ENCODE results near the gene MOK.
"Not testable (repeated sequence)": the region's sequence is repeated elsewhere in the genome, so short reads cannot be mapped to it uniquely, and the experiment has no call there.

The MOK gene

GRCh38 chr14:102249041-102249440, 55.9 kb downstream of the MOK start:
- DNase-seq, result no peak

DNA sequence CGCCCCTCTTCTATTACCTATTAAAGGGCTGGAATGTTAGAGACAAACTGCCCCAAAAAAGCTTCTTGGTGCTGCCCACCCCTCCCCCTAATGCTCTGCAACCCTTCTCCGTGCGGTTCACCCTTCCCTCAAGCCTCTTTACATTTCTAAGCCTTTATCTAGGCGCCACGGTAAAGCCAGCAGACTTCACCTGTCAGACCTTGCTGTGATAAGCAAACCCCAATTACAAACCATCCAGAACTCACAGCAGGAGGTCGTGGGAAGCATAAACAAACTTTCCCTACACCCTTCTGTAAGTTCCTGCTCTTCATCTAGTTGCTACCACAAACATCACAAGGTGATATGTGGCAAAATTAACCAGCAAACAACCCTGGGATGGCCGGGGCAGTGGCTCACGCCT, 56.8 kb downstream of the MOK start:
- no peak for DNase-seq

GRCh38 chr14:102246071-102246470, 58.9 kb downstream of the MOK start:
- DNase-seq, result no peak

DNA sequence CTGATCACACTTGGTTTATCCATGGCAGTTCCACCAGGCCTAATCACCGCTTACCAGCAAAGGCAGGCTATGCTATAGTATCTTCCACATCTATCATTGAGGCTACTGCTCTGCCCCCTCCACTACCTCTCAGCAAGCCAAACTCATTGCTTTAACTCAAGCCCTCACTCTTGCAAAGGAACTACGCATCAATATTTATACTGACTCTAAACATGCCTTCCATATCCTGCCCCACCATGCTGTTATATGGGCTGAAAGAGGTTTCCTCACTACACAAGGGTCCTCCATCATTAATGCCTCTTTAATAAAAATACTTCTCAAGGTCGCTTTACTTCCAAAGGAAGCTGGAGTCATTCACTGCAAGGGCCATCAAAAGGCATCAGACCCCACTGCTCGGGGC, 61.2 kb downstream of the MOK start:
- DNase-seq, result not testable (repeated sequence)

- DNase-seq, result no peak
Measured at GRCh38 chr14:102241147-102241546, 63.8 kb downstream of the MOK start.

- DNase-seq, result not testable (repeated sequence)
Measured at GRCh38 chr14:102240481-102240880, 64.5 kb downstream of the MOK start.

DNA sequence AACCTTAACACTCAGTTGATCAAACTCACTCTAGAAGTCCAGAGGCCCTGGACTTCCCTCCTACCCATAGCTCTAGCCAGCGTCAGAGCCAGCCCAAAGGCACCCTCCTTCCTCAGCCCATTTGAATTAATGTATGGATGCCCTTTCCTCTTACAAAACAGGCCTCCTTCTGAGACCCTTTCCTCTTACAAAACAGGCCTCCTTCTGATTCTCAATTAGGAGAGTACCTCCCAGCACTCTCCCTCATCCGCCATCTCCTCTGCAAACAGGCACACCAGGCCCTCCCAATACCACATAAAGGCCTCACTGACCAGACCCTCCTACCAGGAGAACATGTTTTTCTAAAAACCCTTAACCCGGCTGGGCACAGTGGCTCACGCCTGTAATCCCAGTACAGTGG, 65.7 kb downstream of the MOK start:
- no peak for DNase-seq

DNA sequence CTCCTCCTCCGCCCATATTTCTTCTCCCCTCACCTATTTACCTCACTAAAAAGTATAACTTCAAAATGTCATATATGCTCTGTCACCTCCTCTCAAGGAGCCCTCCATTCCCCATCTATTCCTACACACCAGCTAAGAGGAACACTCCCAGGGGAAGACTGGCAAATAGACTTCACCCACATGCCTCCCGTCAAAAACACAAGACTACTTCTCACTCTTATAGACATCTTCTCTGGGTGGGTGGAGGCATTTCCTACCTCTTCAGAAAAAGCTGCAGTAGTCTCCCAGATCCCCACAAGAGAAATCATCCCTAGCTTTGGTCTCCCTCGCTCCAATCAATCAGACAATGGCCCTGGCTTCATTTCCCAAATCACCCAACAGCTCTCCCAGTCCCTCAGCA, 66.2 kb downstream of the MOK start:
- DNase-seq, result no peak

DNA sequence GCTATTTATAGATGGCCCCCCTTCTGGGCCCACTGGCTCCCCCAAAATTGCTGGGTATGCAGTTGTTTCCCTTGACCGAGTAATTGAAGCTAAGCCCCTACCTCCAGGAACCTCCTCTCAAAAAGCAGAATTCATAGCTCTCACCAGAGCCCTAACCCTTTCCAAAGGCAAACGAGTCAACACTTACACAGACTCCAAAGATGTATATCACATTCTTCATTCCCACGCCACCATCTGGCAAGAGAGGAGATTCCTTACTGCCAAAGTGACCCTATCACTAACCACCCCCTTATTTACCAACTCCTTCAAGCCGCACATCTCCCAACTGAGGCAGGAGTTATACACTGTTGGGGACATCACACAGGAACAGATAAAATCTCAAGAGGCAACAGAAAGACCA, 66.8 kb downstream of the MOK start:
- no peak for DNase-seq

GRCh38 chr14:102236026-102236425, 68.9 kb downstream of the MOK start:
- no peak for DNase-seq

DNA sequence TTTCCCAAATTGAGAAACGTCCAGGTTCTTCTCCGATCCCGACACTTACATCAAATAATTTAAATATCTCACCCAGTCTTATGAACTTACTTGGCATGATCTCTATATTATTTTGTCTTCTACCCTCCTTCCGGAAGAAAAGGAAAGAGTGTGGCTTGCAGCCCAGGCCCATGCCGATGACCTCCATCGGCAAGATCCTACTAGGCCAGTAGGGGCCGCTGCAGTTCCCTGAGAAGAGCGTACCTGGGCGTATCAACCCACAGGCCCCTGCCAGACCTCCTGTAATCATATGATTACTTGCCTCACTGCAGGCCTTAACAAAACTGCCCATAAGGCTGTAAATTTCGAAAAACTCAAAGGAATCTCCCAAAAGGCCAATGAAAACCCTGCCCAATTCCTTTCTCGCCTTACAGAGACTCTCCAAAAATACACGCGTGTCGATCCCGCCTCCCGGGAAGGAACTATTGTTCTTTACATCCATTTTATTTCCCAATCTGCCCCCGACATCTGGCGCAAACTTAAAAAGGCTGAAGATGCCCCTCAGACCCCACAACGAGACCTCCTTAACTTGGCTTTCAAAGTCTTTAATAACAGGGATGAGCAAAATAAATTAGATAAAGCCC, 69.6 kb downstream of the MOK start:
- peak in 35 of 56 donors; percentile 9 to 77 (median 39) for DNase-seq

DNA sequence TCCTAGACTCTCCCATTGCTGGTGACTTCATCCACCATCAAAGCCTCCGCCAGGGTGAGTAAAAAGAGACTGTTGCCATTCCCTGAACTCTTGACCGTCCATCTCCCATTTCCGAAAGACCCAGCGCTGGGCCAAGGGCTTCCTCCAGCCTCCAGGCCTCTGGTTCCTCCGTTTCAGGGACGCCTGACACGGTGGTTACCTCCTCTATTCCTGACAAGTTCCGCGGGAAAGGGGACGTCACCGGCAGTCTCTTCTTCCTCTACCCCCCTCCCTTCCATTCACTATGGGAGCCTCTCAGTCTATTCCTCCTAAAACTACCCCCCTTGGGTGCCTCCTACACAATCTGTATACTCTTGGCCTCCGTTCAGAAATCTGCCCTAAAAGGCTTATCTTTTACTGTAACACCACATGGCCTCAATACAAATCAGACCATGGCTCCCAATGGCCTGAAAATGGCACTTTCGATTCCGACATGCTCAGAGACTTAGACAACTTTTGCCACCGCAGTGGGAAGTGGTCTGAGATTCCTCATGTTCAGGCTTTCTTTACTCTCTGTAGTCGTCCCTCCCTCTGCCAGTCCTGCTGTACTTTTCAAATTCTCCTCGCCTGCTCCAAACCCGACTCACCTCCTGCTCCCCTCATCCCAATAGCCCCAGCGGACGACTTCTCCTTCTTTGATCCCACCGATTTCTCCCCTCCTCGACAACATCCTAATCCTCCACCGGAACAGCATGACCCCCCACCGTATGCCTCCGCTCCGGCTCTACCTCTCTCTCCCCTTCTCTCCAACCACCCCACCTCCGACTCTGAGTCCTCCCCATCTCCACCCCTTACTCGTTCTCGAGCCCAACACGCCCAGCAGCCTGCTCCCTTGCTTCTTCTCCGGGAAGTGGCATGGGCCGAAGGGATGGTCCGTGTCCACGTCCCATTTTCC, 70.4 kb downstream of the MOK start:
- no peak for DNase-seq

DNA sequence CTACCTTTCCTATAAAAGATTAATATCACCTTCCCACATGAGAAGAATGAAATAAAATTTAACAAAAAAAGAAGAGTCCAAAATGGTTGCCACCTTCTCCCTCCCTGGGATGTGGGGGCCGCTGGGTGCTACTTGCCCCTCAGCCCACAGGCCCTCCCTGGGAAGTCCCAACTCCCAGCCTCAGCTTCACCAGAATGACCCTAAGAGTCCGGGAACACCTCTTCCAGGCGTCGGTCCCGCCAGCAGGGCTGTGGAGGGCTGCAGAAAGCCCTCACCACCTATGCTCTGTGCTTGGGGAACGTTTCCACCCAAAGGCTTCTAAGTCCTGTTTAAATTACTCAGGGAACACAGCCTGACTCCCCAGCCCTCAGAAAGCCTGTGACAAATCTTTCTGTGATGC, 71.9 kb downstream of the MOK start:
- DNase-seq, result no peak

- DNase-seq, result no peak
Measured at GRCh38 chr14:102232348-102232625, 72.7 kb downstream of the MOK start.

- DNase-seq, result no peak
Measured at GRCh38 chr14:102231476-102232347, 73.3 kb downstream of the MOK start.

GRCh38 chr14:102230481-102231210, 74.3 kb downstream of the MOK start:
- no peak for DNase-seq

DNA sequence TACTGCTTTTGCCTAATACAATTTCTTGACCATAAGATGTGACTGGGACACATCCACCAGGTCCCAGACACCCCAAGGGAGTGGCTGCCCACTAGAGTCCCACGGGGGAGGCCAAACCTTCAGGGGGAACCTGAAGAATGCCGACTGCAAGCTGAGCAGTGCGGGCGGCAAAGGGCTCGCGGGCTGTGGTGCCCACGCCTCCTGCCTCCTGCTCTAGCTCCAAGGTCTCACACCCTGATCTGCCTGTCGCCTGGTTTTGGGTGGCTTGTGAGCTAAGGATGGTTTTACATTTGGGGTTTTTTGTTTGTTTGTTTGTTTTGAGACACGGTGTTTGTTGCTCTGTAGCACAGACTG, 75.2 kb downstream of the MOK start:
- DNase-seq, result no peak

GRCh38 chr14:102229071-102229738, 75.8 kb downstream of the MOK start:
- no peak for DNase-seq

DNA sequence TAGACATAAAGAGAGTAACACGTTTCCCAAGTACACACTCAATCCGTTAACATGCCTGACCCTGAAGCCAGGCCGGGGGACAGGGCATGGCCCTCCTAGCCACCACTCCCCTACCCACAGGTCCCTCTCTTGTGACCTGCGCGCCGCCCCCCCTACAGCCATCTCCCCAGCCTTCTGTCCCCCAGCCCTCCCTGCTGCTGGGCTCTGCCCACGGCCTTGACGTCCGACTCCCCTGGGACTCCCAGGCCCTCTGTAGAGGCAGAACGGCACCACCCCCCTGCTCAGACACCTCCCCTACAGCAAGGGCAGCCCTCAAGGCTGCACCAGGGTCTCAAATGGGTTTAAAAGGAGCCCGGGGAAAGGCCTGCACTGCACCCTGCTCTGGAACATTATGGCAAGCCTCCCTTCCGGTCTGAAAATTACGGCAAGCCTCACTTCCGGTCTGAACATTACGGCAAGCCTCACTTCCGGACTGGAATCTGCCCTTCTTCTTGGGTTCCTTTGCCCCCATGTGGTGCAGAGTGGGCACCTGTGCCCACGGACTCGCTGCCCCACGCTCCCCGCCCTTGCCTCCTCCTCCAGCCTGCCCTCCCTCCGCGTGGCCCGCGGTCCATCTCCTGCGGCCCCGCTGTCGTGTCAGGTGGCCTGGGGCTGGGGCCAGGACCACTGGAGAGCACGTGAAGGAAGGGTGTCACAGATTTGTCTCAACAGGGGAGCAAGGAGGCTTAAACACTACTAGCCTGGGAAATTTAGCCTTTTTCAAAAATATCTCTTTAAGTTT, 77.6 kb downstream of the MOK start:
- no peak for DNase-seq

Measured in amygdala (tissue), 56 donors.